Measurements from ENCODE around the gene SLC3A2. TPM values are rescaled to one million over a fixed set of nuclear protein-coding genes. Genes with fewer than 3 reads are reported as not detected.

The SLC3A2 gene
- total RNA-seq, 1 experiment from 2014 or later = 290 TPM

- H3K27ac ChIP-seq (ENCODE audit: insufficient read length, low read depth, low read length) = no peak overlapping the region
- no peak overlapping the region for H3K18ac ChIP-seq (ENCODE audit: insufficient read length, low read depth, low read length)
- H3K9ac ChIP-seq (ENCODE audit: extremely low read depth, insufficient read length, low read length) = no peak overlapping the region
- no peaks in the 10 kb centered on the region for H4K20me1 ChIP-seq (ENCODE audit: control insufficient read depth, insufficient read depth, insufficient read length)
- H3K9me3 ChIP-seq (ENCODE audit: control insufficient read depth, low read depth, low read length) = no peaks in the 10 kb centered on the region
- H4K5ac ChIP-seq (ENCODE audit: insufficient read length, low read depth, low read length) = no peak overlapping the region
- no peak for DNase-seq
- H2BK5ac ChIP-seq (ENCODE audit: insufficient read length, low read length) = no peak overlapping the region
- no peak overlapping the region for H3K56ac ChIP-seq (ENCODE audit: insufficient read length, low read depth, low read length)
- H2BK12ac ChIP-seq (ENCODE audit: insufficient read length, low read depth, low read length) = no peak overlapping the region
- H3K27me3 ChIP-seq (ENCODE audit: insufficient read depth, low read length) = no peaks in the 10 kb centered on the region
- H3K79me1 ChIP-seq (ENCODE audit: insufficient read depth, low read depth, low read length, poor library complexity, severe bottlenecking) = peaks cover 8% of the 10 kb centered on the region
- peaks cover 7% of the 10 kb centered on the region for H3K23me2 ChIP-seq (ENCODE audit: insufficient read length, low read depth, low read length, poor library complexity, severe bottlenecking)
- H3K4ac ChIP-seq (ENCODE audit: low read depth, low read length) = no peak overlapping the region
- H3K14ac ChIP-seq (ENCODE audit: insufficient read depth, low read length) = no peak overlapping the region
- no peak overlapping the region for H2AK5ac ChIP-seq (ENCODE audit: insufficient read length, low read length)
- no CpG with 5 or more reads among the region's 7 CpGs for WGBS (ENCODE audit: extremely low coverage, insufficient read length, low lambda C conversion rate)
- H3K27ac Mint-ChIP-seq = peak overlapping the region in 1 of 3 experiments; percentile 80; a peak in 1 of 7 replicates
- no peak overlapping the region for H3T11ph ChIP-seq (ENCODE audit: low read length)
- H2BK15ac ChIP-seq (ENCODE audit: low read depth, low read length) = no peak overlapping the region
- 0 out of 3 replicates have a peak, but pooled peaks have one; percentile 13 for TF ChIP-seq CTCF (conservative IDR thresholded peaks at IDR 0.05)
- H3K9me3 Mint-ChIP-seq = peaks cover 2% of the 10 kb centered on the region in 2 experiments; a peak in 3 of 5 replicates
- no peak overlapping the region for H3K4me3 Mint-ChIP-seq
- H2BK20ac ChIP-seq (ENCODE audit: low read depth, low read length, poor library complexity, severe bottlenecking) = no peak overlapping the region
- no peak overlapping the region for H2BK120ac ChIP-seq (ENCODE audit: low read depth, low read length, poor library complexity, severe bottlenecking)
- no peaks in the 10 kb centered on the region; the same call in 1 of the 2 replicates for H3K4me1 ChIP-seq (ENCODE audit: insufficient read depth, low read length)
- H3K23ac ChIP-seq (ENCODE audit: insufficient read length, low read depth, low read length) = no peak overlapping the region
- no peak overlapping the region for H4K8ac ChIP-seq (replicated peaks; ENCODE audit: insufficient read length, low read depth, low read length)
- H3K4me2 ChIP-seq (ENCODE audit: insufficient read depth, insufficient read length, low read length) = no peak overlapping the region
- H3K27me3 Mint-ChIP-seq (ENCODE audit: low read depth) = peaks cover 2% of the 10 kb centered on the region; the same call in 1 of the 2 replicates
- no peak overlapping the region for H2AFZ ChIP-seq (ENCODE audit: low read length)
- peaks cover 6% of the 10 kb centered on the region; the same call in 1 of the 2 replicates for H3K79me2 ChIP-seq (ENCODE audit: insufficient read depth, low read length)
- peaks cover 14 to 21% of the 10 kb centered on the region in 2 experiments for H3K4me1 Mint-ChIP-seq
- H3K36me3 Mint-ChIP-seq (ENCODE audit: insufficient read depth in 1 of 3, low read depth in 3 of 3) = peaks cover 31 to 75% (median 53%) of the 10 kb centered on the region in 3 experiments
- no peak overlapping the region for H4K91ac ChIP-seq (ENCODE audit: insufficient read length, low read depth, low read length)
Measured at GRCh38 chr11:62875698-62876478, 4.8 kb upstream of the SLC3A2 start.

All from H9 (cell line).